GM04504 (cell line): Measurements from ENCODE around the gene LINC00237.

Experiments used
- DNase-seq: peaks from one replicate; pipeline ENCODE4 v3.0.0-alpha.2; 2012; ENCODE audit warnings: low read depth

Gene LINC00237

DNA sequence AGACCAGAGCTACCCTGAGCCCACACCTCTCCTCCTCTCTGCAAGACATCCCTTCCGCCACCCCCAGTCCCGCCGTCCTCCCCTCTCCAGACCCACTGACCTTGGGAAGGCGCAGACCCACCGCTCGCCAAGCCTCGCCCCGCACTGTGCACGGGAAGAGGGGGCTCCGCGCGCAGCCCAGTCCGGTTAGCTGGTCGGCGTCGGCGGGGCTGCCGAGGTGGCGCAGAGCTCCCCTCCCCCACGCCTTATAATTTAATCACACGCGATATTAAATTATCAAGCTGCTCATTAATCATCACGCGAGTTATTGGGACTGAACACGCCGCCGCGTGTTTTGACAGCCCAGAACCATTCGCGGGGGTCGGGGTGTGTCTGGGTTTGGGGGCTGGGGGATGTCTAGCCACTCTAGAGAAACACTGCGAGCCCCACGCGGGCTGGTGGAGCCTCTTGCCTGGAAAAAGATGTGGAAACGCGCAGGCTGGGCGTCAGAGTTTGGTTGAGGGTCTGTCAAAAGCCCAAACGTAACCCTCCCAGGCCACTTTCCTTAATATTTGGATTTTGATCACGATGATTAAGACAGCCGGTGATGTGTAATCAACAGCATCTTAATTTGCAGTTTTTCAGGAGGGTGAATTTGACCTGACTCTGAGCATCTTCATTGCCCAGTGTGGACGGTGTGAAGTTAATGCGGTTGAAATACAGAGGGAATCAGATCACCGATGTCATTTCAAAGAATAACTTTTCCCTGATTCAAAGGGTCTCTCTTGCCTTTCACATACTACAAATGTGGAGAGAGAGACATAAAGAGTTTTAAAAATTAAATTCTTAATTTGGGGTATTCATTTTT, at the start of gene LINC00237:
TSS of gene LINC00237 (minus strand) at position 188 of the 847 bp plus-strand sequence.
- no peak for DNase-seq

DNA sequence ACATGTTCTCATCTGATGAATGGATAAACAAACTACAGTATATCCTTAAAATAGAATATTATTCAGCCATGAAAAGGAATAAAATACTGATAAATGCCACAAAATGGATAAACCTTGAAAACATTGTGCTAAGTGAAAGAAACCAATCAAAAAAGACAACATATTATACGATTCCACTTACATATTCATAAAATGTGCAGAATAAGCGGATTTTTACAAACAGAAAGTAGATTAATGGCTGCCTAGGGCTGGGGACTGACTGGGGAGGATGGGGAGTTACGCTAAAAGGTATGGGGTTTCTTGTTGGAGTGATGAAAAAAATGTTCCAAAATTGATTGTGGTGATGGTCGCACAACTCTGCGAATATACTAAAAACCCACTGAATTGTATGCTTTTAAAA, 49.1 kb upstream of the LINC00237 start:
- DNase-seq, result no peak

GRCh38 chr20:21154692-21155091, 48.5 kb upstream of the LINC00237 start:
- DNase-seq, result no peak

DNA sequence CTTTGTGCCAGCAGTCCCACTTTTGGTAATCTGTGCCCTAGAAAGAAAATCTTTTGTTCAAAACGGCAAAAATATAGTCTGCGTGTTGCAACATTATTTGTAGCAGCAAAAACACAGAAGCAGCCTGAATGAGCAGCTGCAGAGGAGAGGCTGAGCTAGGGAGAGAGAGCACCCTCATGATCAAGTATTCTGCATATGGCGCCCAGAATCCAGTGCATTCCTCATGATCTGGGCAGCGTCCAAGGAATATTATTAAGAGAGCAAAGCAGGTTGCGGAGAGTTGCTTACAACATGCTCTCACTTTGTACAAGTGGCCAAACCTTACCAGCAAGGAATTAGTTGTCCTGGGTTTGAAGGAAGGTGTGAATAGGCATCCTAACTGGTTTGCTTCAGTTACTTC, 45.6 kb upstream of the LINC00237 start:
- no peak for DNase-seq

GRCh38 chr20:21149344-21149743, 43.2 kb upstream of the LINC00237 start:
- DNase-seq, result no peak

DNA sequence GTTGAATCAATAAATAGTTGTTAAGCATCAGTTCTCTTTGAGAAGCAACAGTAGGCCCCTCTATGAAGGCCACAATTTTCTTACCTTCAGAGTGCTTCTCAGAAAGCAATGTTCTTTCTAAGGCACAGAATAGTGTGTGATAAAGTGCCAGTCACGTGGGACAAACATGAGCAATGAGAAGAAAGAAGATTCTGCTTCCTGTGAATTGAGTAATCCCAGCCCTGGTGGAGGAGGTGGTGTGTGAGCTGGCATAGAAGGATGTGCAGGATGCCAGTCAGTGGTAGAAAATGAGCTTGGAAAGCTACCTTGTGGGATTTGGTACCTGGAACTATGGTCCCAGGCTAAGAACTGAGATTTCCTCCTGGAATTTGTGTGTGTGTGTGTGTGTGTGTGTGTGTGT, 41.4 kb upstream of the LINC00237 start:
- DNase-seq, result no peak

GRCh38 chr20:21146215-21146614, 40.1 kb upstream of the LINC00237 start:
- no peak for DNase-seq

DNA sequence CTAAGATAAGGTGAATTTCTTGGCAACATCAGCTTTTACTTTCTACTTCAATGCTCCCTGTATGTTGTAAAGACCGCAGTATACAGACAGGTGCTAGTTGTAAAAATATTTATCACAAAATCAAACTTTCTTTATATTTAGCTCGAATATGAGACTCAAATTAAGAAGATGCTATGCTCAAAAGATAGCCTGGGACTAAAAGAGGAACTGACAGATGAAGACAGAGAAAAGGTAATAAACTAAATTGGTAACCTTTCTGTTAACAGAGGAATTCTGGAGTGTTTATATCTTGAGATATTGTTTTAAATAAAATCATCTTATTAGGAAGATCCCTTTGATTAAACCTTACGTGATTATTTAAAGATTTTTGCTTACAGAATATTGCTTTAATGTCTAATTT, 39.3 kb upstream of the LINC00237 start:
- no peak for DNase-seq

DNA sequence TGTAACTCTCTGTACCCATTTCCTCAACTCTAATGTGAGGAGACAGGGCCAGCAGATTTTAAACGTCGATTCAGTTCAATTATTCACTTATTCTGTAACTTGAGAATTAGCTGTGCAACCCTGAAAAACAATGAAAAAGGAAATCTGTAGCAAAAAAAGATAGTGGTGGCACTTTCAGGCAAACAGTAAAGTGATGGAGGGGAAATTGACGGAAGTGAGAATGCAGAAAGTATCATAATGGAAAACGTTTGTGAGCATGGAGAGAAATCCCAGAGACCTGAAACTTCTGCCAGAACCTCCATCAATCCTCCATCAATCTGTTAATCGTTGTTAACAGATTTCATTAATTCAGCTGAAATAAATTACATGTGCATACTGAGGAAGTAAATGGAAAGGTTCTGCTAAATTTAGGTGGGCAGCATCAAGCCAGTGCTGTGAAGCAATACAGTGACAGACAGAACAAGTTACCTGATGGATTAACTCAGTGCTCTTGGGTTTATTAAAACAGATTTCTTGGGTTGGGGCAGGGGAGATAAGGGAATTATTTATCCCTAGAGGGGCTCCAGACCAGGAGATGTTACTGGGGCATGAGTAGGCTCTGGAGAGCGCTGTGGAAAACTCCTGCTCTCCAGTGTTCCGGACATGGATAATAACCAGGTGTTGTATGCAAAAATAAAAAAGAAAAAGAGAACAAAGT, 37.2 kb upstream of the LINC00237 start:
- no peak for DNase-seq

DNA sequence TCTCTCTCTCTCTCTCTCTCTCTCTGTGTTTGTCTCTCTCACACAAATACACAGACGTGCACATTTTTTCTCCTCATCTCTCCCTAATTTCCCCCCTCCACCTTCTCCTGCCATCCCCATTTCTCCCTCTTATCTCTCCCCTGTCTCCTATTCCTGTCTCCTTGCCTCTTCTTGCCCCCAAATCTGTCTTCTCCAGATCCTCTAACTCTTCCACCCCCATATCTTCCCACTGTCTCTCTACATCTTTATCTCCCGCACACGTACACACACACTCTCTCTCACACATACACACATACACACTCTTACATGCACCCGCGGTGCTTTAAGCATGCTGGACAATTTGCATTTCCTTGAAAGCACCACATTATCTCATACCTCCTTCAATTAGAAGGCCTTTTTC, 35.7 kb upstream of the LINC00237 start:
- no peak for DNase-seq

DNA sequence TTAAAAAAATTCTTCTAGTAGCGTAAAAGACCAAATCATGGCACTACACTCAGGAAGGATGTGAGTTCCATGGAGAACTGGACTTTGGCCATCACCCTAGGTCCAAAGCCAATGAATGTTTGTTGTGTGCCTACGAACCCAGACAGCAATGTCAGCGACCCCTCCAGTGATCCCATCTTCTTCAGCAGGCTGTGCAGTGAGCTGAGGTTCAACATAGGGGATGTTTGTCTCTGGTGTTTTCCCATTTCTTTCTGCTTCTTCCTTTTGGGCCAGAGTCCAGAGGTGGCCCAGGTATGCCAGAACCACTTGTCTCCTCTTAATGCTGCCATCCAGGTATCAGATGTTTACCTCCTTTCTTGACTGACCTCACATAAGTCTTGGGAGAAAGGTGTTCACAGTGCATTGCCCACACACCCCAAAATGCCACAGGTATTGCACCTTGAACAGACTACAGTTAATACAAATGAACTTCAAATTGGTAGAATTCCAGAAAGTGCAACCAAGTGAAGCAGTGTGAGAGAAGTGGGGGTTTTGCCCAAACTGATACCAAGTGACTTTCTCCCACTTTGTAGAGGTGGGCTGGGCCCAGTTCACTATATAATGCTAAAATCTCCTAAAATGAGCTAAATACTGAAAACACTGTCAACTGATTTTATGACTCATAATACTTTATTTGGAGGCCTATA, 33.9 kb upstream of the LINC00237 start:
- no peak for DNase-seq

GRCh38 chr20:21137078-21137477, 30.9 kb upstream of the LINC00237 start:
- DNase-seq, result no peak

DNA sequence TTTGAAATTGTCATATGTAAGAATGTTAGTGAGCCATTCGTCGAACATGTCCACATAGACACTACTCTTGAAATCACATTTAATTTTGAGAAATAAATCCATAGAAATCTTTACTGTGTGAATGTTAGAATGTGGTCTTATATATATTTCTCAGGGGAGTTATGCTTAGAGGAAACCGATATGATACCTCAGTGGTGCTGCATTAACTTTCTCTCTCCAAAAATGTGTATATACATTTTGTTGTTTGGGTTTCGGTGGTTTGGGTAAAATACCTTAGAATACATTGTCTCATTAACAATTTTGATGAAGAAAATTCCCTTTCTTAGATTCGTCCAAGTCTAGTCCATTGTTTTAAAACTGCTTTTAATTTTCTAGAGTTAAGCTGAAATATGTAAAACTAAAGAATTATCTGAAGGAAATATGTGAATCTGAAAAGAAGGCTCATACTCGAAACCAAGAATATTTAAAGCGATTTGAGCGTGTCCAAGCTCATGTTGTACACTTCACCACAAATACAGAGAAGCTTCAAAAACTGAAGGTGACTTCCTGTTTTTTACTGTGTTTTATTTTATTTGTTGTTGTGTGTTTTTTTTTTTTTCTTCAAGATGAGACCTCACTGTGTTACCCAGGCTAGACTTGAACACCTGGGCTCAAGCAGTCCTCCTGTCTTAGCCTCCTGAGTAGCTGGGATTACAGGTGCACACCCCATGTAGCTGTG, 30.0 kb upstream of the LINC00237 start:
- no peak for DNase-seq

- DNase-seq, result no peak
Measured at GRCh38 chr20:21134883-21135493, 28.8 kb upstream of the LINC00237 start.

DNA sequence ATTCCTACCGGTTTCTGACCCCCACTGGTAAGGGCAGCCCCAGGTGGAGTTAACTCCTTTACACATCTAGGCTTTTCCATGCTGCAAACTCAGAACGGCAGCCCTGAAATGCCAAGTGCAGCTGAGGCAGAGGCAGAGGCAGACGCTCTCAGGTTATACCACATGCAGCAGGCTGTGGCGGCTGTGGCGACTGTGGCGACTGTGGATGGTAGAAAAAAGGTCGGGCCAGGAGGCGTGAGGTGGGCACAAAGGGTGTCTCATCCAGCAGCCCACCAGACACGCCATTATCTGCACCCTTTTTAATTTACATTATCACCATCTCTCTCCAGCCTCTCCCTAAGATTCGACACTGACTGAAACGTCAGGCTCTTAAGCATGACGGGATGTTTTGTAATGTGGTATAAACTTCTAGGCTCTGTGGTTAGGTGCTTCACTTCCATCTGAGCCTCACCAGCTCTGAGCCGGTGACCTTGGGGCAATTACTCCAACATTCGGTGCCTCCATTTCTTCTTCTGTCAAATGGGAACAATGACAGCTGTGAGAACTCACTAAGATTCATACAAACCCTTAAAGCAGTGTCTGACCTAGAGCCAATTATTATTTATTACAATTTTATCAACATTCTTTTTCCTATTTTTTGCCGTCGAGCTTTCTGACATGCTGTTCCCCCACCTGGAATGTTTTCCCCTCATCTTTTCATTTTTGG, 27.9 kb upstream of the LINC00237 start:
- DNase-seq, result no peak

DNA sequence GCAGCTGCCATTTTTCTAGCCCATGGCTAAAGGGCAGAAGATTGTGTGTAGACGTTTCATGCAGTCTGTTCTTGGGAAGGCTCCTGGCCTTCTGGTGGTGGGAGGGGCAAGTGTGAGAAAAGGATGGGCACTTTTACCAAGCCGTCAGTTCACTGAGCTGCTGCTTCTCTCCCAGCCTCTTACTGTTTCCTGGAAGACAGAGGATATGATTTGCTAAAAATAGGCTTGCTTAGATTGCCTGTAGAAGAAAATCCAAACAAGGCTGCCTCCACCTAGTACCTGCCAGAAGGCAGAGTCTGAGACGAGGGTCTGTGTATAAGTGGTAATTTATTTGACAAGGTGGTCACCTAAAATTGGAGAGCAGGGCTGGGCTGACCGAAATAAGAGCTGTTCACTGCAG, 27.2 kb upstream of the LINC00237 start:
- no peak for DNase-seq

- DNase-seq, result no peak
Measured at GRCh38 chr20:21129861-21130260, 23.7 kb upstream of the LINC00237 start.

GRCh38 chr20:21127201-21127981, 21.2 kb upstream of the LINC00237 start:
- DNase-seq, result no peak

- no peak for DNase-seq
Measured at GRCh38 chr20:21126581-21126870, 20.4 kb upstream of the LINC00237 start.

DNA sequence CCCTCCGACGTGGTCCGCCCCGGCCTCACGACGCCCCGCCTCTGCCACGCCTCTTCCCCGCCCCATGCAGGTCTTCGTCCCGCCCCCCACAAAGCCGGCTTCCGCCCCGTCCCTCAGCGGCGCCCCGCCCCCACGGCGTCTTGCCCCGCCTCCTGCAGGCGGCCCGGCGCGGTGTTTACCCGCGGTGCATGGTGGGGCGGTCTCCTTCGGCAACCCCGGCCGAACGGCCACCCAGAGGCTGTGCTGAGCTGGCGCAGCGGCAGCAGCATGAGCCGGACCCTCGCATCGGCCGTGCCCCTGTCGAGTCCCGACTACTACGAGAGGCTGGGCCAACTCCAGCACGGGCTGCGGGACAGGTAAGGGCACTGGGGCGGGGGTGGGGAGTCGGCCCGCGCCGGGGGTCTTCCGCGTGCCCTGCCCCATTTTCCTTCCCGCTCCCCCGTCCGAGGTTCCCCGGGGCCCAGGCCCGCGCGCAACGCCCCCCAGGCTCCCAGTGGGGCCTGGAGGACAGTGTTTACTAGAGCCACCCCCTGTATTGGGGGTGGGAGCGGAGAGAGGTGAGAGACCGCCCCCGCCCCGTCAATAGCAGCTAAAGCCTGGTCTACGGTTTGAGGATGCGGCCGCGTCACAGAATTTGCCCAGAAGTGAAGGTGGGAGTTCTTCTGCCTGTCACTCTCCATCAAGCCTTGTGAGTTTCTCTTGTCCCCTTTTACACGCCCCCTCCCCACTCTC, 19.9 kb upstream of the LINC00237 start, which contains the start of gene KIZ:
TSS of gene KIZ (plus strand) at position 234 of the 732 bp plus-strand sequence. CDS start at position 268, 34 bp downstream.
- DNase-seq, result peak; percentile 87
